Head of caudate nucleus (tissue), 42 donors: ENCODE results near the gene GTF2F2.
A peak's percentile ranks its signal among the peaks of the same experiment; 100 is the strongest.

Experiments
- DNase-seq, 42 donors: peaks; one replicate each; pipeline versions ENCODE4 v3.0.0 to v3.0.0-alpha.2; 2020 to 2021; ENCODE audit warnings: mixed read lengths in 7 of 42
- intact Hi-C: fragments of 100-400 bp; cut with DNase I; formaldehyde crosslinking; loops from one replicate; pipeline ENCODE4 v1.15.0; 2022

GTF2F2 gene

DNA sequence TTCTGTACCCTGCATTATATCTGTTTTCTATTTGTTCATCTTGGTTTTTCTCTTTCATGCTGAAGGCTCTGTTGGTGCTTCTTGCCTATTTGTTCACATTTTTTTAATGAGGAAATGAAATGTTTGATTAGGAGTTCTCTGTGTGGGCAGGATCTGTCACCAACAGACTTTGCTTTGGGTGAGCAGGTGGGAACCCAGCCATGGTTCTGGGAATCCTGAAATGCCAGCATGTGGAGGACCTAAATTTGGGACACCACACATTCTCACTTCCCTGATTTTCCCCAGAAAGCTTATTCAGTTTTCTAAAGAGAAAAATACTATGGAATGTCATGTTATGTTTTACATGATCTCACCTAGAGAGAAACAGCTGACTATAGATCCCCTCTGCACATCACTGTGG lies 186.7 kb downstream of the GTF2F2 start:
- intact Hi-C loops: loop anchor here (10.0 kb wide), 1 partner anchor 332 kb away; no protein-coding TSS in a partner anchor
- no peak for DNase-seq

DNA sequence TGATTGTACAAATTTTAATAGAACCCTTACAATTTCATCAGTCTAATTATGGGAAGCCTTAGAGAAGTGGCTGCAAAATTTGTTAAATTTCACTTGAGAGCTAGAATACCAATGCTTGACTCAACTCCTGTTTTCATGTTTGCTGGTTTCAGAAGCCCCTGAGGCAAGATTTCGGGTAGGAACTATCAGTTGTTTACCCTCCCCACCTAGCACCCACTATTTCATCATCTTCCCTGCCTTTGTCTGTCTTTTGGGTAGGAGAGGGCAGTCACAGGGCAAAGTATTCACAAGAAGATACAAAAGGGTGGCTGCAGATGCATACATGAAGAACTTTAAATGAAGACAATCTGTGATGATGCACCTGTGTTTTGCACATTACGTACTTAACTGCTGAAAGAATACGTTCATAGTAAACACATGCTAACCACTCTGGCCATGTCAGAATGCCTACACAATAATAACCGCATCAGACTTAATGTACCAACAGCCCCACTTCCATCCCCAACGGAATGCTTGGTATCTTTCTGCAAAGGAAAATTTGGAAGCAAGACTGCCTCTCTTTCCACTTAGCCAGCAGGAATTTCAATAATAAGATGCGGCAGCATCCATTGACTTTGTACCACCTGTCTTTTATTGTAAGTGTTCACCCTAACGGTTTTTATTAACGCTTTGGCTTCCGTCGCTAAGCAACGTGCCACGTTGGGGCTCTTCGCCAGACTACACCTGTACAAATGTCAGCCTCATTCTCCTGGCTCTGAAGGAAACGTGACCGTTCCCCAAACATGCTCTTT lies 190.2 kb downstream of the GTF2F2 start:
- intact Hi-C loops: loop anchor here (2.0 kb wide), 1 partner anchor 264 kb away; no protein-coding TSS in a partner anchor
- no peak for DNase-seq

GRCh38 chr13:45314822-45315221 lies 194.5 kb downstream of the GTF2F2 start:
- intact Hi-C loops: no loop called here
- DNase-seq: no peak

GRCh38 chr13:45315520-45316167 lies 195.3 kb downstream of the GTF2F2 start:
- intact Hi-C loops: no loop called here
- DNase-seq: no peak

DNA sequence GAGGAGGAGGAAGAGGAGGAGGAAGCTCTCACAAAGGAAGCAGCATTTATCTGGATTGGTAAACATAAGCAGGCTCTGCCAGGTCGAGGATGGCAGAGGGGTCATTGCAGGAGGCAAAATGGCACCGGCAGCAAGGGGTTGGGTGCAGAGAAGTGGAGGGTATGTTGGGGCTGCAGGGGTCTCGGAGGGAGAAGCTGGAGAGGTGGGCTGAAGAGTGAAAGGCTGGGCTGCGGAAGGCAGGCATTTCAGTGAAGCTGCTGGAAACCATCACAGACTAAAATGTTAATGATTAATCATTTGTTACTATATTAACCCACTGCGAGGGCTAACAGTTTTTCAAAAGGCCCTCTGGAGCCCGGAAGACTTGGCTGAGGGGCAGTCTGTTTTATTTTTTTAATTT lies 196.0 kb downstream of the GTF2F2 start:
- intact Hi-C loops: no loop called here
- DNase-seq: no peak

DNA sequence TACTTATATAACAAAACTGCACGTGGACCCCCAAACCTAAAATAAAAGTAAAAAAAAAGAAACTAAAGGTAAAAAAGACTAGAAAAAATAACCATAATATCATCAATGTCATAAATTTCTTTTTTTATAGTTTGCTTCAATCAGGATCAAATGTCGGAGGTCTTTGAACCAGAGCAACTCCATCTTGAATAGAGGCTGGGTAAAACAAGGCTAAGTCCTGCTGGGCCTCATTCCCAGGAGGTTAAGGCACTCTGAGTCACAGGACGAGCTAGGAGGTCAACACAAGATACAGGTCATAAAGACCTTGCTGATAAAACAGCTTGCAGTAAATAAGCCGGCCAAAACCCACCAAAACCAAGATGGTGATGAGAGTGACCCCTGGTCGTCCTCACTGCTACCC lies 196.7 kb downstream of the GTF2F2 start:
- DNase-seq: no peak
- intact Hi-C loops: no loop called here

GRCh38 chr13:45320876-45321629 lies 200.7 kb downstream of the GTF2F2 start:
- intact Hi-C loops: no loop called here
- DNase-seq: peak in 26 of 42 donors; percentile 15 to 79 (median 50)

DNA sequence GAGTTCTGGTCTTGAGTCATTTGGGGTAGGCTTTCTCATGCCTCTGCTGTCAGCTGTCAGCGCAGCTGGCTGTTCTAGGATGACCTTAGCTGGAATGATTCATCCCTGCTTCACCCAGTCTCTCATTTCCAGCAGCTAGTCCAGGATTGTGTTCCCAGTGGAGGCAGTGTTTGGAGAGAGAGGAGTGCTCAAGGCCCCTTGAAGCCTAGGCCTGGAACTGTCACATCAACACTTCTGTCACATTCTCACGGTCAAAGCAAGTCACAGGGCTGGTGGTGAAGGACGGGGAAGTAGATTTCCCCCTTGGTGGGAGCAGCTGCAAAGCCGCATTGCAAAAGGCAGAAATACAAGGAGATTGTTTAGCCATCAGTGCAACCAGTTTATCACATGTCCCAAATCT lies 205.5 kb downstream of the GTF2F2 start:
- intact Hi-C loops: no loop called here
- DNase-seq: peak in 29 of 42 donors; percentile 18 to 79 (median 44)

GRCh38 chr13:45327253-45327955 lies 207.1 kb downstream of the GTF2F2 start:
- DNase-seq: no peak
- intact Hi-C loops: no loop called here

DNA sequence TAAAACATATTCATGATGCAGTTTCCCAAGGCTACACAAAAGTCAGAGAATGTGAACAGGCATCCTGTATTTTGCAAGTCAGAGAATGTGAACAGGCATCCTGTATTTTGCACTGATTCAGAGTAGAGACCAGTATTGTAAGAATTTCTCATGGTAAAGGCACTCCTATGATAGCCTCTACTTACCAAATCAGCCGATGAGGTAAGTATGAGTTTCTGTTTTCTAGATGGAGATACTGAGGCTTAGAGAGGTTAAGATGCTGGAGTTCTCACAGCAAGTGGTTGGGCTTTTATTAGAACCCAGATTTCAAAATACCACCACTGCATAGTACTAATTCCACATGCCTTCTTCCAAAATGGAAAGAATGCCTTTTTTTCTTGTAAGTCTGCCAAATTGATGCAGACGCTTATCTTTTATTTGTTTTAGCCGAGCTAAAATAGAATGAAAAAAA lies 208.4 kb downstream of the GTF2F2 start:
- intact Hi-C loops: no loop called here
- no peak for DNase-seq

DNA sequence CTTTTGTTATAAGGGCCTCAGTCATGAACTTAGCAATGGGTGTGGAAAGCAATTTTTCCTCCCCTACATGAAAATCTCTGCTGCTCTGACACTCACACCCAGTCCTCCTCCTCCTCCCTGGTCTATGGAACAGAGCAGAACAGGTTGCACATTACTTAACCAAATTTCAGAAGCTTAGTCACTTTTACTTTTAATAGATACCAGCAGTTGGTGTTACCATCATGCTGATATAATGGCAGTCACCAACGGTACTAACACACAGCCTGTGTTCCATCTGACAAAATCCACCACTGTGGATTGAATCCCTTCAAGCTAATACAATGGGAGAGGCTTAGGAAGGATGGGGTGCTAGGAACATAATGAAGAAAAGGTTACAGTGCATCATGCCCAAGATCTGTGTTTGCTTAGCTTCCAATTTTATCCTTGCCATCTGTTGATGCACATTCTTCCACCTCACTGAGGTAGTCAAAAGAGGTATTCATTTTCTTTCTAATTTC lies 210.9 kb downstream of the GTF2F2 start:
- intact Hi-C loops: no loop called here
- peak in 15 of 42 donors; percentile 18 to 77 (median 46) for DNase-seq

DNA sequence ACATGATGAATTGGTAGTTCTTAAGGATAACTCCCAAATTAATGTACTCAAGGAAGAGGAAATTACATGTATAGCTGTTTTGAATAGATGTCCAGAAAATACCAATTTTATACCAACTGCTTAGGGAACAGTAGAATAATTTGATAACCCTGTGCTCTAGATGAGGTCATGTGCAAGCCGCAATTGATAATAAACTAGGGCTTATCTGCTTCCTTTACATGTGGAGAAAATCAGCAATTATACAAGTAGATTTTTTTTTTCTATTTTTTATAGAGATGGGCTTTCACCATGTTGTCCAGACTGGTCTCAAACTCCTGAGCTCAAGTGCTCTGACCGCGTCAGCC lies 211.4 kb downstream of the GTF2F2 start:
- DNase-seq: no peak
- intact Hi-C loops: no loop called here

- no peak for DNase-seq
- intact Hi-C loops: no loop called here
Measured at GRCh38 chr13:45332036-45332830, 211.9 kb downstream of the GTF2F2 start.

- no peak for DNase-seq
- intact Hi-C loops: no loop called here
Measured at GRCh38 chr13:45332831-45333219, 212.5 kb downstream of the GTF2F2 start.

DNA sequence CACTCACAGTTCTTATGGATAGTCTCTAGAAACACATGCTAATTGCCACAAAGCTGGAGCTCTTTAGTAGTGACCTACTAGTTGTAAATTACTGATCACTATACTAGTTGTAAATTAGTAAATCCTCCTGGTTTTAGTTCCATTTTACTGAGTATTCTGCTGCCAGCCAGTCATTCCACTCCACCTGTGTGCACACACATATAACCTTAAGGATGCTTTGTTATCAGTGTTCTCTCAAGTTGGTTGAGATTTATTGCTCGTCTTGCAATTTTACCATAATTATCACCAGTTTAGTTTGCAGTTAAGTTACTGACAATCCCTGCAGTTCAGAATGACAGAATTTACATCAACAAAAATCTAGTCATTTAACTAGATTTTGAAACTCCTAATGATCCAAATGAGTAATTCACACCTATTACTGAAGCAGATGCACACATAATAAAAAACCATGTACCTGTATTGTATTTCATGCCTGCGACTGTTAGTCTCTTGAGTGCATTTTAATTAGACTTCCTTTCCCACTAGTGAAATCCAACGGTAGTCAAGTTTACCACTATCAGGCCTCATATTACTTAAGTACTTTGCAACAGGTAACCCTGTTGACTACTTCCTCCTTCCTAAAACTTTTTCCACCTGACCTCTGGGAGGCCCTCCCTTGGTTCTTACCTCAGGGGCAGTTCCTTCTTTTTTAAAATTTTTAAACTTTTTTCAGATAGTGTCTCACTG lies 213.1 kb downstream of the GTF2F2 start:
- no peak for DNase-seq
- intact Hi-C loops: no loop called here
